Retinal pigment epithelial cell (primary cell): ENCODE results near the gene TLR6.
"Not testable (repeated sequence)": the region's sequence is repeated elsewhere in the genome, so short reads cannot be mapped to it uniquely, and the experiment has no call there.

Experiments
- DNase-seq: peaks from one replicate; pipeline ENCODE4 v3.0.0-alpha.2; 2010; ENCODE audit warnings: low read depth
- H3K4me3 ChIP-seq: 2 replicates; pipeline ENCODE4 v1.5.1; 2011; ENCODE audit warnings: mild to moderate bottlenecking, low read length, control low read depth, moderate library complexity
- TF ChIP-seq, protein P1 (sequence below): conservative IDR thresholded peaks from 2 replicates; pipeline ENCODE4 v1.5.1; 2011; ENCODE audit warnings: low read depth, low read length, control low read depth, inconsistent platforms

Gene TLR6

DNA sequence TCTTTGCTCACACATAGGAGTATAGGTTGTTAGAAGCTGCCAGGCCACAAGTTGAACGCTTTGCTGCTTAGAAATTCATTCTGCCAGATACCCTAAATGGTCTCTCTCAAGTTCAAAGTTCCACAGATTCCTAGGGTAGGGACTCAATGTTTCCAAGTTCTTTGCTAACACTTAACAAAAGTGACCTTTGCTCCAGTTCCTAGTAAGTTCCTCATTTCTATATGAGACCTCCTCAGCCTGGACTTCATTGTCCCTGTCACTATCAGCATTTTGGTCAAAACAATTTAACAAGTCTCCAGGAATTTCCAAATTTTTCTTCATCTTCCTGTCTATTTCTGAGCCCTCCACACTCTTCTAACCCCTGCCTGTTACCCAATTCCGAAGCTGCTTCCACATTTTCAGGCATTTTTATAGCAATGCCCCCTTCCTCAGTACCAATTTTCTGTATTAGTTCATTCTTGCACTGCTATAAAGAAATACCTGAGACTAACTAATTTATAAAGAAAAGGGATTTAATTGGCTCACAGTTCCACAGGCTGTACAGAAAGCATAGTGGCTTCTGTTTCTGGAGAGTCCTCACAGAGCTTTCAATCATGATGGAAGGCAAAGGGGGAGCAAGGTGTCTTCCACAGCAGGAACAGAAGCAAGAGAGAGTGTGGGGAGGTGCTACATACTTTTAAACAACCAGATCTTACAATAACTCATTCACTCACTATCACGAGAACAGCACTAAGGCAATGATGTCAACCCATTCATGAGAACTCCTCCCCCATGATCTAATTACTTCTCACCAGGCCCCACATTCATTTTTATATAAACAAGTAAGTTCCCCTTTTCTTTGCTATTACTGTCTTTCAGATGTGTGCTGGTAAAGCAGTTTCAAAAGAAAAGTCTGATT is 40.5 kb downstream of the TLR6 start:
- DNase-seq: no peak
- H3K4me3 ChIP-seq: no peak overlapping the region
- TF ChIP-seq, protein P1, sequence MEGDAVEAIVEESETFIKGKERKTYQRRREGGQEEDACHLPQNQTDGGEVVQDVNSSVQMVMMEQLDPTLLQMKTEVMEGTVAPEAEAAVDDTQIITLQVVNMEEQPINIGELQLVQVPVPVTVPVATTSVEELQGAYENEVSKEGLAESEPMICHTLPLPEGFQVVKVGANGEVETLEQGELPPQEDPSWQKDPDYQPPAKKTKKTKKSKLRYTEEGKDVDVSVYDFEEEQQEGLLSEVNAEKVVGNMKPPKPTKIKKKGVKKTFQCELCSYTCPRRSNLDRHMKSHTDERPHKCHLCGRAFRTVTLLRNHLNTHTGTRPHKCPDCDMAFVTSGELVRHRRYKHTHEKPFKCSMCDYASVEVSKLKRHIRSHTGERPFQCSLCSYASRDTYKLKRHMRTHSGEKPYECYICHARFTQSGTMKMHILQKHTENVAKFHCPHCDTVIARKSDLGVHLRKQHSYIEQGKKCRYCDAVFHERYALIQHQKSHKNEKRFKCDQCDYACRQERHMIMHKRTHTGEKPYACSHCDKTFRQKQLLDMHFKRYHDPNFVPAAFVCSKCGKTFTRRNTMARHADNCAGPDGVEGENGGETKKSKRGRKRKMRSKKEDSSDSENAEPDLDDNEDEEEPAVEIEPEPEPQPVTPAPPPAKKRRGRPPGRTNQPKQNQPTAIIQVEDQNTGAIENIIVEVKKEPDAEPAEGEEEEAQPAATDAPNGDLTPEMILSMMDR: no peak

DNA sequence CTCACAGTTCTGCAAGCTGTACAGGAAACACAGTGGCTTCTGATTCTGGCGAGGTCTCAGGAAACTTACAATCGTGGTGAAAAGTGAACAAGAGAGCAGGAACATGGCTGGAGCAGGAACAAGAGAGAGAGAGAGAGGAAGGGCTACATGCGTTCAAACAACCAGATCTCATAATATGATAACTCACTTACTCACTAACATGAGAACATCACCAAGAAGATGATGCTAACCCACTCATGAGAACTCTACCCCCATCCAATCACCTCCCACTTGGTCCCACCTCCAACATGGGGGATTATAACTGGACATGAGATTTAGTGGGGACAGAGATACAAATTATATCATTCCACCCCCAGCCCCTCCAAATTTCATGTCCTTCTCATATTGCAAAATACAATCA is 42.2 kb downstream of the TLR6 start:
- TF ChIP-seq, protein P1: no peak
- DNase-seq: no peak
- H3K4me3 ChIP-seq: no peak overlapping the region

DNA sequence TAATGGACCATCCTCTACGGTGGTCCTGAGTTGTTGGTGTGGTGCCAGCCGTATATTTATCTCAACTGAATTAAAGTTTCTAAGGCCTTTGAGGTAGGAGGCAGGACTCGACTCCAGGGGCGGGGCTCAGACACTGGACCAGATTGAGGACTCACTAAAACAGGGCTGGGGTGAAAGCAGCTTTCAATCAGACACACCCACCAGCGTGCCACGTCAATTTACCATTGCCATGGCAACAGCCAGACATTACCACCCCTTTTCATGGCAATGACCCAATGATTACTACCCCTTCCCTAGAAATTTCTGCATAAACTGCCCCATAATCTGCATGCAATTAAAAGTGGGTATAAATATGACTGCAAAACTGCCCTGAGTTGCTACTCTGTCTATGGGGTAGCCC is 45.3 kb downstream of the TLR6 start:
- TF ChIP-seq, protein P1: no peak
- DNase-seq: no peak
- no peak overlapping the region for H3K4me3 ChIP-seq

DNA sequence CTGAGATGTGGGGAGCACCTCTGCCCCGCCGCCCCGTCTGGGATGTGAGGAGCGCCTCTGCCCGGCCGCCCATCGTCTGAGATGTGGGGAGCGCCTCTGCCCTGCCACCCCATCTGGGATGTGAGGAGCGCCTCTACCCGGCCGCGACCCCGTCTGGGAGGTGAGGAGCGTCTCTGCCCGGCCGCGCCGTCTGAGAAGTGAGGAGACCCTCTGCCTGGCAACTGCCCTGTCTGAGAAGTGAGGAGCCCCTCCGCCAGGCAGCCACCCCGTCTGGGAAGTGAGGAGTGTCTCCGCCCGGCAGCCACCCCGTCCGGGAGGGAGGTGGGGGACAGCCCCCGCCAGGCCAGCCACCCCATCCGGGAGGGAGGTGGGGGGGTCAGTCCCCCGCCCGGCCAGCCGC is 49.2 kb downstream of the TLR6 start:
- DNase-seq, H3K4me3 ChIP-seq: not testable (repeated sequence)

DNA sequence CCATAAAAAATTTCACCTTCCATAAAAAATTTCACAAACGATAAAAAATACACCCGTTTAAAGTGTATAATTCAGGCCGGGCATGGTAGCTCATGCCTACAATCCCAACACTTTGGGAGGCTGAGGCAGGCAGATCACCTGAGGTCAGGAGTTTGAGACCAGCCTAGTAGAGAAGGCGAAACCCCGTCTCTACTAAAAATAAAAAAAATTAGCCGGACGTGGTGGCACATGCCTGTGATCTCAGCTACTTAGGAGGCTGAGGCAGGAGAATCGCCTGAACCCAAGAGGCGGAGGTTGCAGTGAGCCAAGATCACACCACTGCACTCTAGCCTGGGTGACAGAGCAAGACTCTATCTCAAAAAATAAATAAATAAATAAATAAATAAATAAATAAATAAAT is 50.4 kb downstream of the TLR6 start:
- not testable (repeated sequence) for DNase-seq, H3K4me3 ChIP-seq

DNA sequence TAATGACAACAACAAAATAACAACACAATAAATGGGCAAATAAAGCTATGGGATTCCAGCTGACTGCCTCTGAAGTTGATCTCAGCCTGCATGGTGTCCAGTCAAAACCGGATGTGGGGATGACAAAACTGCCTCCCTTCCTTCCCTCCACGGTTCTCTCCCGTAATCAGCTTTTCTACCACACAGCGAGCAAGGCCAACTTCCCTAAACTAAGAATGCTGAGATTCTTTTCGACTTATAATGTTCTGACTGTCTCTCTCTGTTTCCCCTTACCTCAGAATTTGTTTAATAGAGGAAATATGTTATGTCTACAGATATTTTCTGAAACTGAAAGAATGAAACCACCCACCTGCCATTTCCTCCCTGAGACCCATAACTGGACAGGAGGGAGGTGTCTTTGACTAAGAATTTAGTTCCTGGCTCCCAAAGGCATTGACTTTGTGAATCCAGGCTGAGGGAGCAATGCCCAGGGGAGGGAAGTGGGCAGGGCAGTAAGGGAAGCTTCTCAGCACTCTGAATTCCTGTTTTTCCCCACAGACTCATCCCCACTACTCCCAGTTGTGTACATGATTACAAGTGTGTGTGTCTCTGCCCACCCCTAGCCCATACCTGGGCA is 51.0 kb downstream of the TLR6 start:
- no peak for DNase-seq
- no peak overlapping the region for H3K4me3 ChIP-seq
- TF ChIP-seq, protein P1: no peak

DNA sequence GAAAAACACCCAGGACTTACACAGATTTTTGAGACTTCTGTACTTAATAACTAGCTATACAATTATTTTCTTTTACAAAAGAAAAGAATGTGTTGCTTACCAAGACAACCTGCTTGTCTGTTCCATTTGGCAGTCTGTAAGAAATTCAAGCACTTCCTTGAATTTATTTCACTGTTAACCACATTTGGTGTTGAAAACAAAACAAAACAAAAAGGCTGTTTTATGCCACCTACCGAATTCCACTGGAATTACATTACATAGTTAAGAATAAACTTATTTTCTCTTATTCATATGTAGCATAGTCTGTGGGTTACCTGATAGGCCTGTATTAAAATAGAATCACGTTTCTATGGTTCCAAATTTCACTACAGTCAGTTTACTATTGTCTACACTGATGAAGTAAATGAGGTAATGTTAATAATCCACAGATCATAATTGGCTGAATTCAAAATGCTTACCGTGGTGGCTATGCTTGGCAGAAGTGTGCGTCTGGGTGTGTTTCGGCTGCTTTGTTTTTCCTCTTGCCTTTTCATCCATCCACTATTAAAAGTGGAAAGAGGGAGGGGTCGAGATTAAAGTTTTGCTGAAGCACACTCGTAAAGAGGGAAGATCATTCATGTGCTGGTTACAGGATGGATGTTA is 51.8 kb downstream of the TLR6 start, which contains the start of gene TLR1:
TLR1 (minus strand) TSS at position 138 of the 642 bp plus-strand sequence. CDS start 5,960 bp downstream, outside the sequence.
- H3K4me3 ChIP-seq: no peak within 1 kb of the TSS
- DNase-seq: no peak
- TF ChIP-seq, protein P1: peak; percentile 49
